ENCODE data around the gene RGS2. TPM values are rescaled to one million over a fixed set of nuclear protein-coding genes. Genes with fewer than 3 reads are reported as not detected.

RGS2 gene
- total RNA-seq, 1 donor from 2014 or later = 110 TPM

DNA sequence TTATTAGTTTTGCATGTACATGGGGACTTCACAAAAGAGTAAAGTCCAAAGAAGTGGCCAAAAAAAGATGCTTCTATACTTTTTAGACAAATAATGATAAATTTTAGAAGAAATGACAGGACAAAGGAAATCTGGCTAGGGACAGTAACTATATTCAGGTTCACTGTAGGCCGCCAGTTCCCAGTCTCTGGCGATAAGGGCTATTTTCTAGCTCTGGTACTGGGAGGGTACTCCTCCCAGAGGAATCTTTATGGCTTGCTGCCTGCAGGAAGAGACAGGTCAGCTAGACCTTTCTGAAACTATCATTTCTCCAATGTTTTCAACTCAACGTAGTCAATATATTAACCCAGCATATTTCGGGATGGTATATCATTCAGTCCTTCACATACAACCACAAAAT is 37.5 kb upstream of the RGS2 start:
- Histone ChIP-seq H3K27ac (ENCODE audit: low read depth, low read length) (no peak overlapping the region), H3K9me3 (ENCODE audit: control insufficient read depth in 3 of 3, low read length in 3 of 3) (no peaks in the 10 kb centered on the region), H3K27me3 (ENCODE audit: control insufficient read depth in 3 of 3, insufficient read depth in 3 of 3, low read length in 3 of 3) (no peaks in the 10 kb centered on the region), H3K4me1 (ENCODE audit: control insufficient read depth in 3 of 3, insufficient read depth in 3 of 3, low read length in 3 of 3) (no peaks in the 10 kb centered on the region), H3K36me3 (ENCODE audit: control insufficient read depth in 3 of 3, insufficient read depth in 3 of 3, low read length in 3 of 3) (no peaks in the 10 kb centered on the region), H3K9ac (ENCODE audit: low read depth in 1 of 3, low read length in 3 of 3) (no peak overlapping the region), H3K4me3 (ENCODE audit: low read length in 3 of 3) (no peak overlapping the region)

DNA sequence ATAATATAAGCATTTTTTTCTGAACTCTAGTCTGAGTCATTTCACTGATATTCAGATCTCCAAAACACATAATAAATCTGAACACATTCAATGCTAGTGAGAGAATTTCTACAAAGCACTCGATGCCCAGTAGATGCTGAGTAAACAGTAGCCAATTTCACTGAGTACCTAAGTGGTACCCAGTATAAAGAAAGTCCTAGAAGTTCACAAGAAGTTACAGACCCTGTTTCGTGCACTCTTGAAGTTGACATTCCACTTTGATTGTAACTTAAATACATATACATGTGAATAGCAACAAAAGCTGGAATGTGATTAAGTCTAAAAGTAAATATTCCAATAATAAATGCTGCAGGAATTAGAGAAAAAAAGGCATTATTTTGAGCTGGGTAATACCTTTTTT is 33.2 kb upstream of the RGS2 start:
- Histone ChIP-seq H3K27ac (ENCODE audit: low read depth, low read length) (no peak overlapping the region), H3K27me3 (ENCODE audit: control insufficient read depth in 3 of 3, insufficient read depth in 3 of 3, low read length in 3 of 3) (no peaks in the 10 kb centered on the region), H3K4me3 (ENCODE audit: low read length in 3 of 3) (no peak overlapping the region), H3K4me1 (ENCODE audit: control insufficient read depth in 3 of 3, insufficient read depth in 3 of 3, low read length in 3 of 3) (no peaks in the 10 kb centered on the region), H3K9ac (ENCODE audit: low read depth in 1 of 3, low read length in 3 of 3) (no peak overlapping the region), H3K36me3 (ENCODE audit: control insufficient read depth in 3 of 3, insufficient read depth in 3 of 3, low read length in 3 of 3) (no peaks in the 10 kb centered on the region), H3K9me3 (ENCODE audit: control insufficient read depth in 3 of 3, low read length in 3 of 3) (no peaks in the 10 kb centered on the region)

GRCh38 chr1:192776206-192776605 is 32.6 kb upstream of the RGS2 start:
- H3K27me3 ChIP-seq (ENCODE audit: control insufficient read depth in 3 of 3, insufficient read depth in 3 of 3, low read length in 3 of 3) = no peaks in the 10 kb centered on the region
- no peaks in the 10 kb centered on the region for H3K4me1 ChIP-seq (ENCODE audit: control insufficient read depth in 3 of 3, insufficient read depth in 3 of 3, low read length in 3 of 3)
- no peak overlapping the region for H3K4me3 ChIP-seq (ENCODE audit: low read length in 3 of 3)
- no peaks in the 10 kb centered on the region for H3K36me3 ChIP-seq (ENCODE audit: control insufficient read depth in 3 of 3, insufficient read depth in 3 of 3, low read length in 3 of 3)
- H3K27ac ChIP-seq (ENCODE audit: low read depth, low read length) = no peak overlapping the region
- no peaks in the 10 kb centered on the region for H3K9me3 ChIP-seq (ENCODE audit: control insufficient read depth in 3 of 3, low read length in 3 of 3)
- H3K9ac ChIP-seq (ENCODE audit: low read depth in 1 of 3, low read length in 3 of 3) = no peak overlapping the region

DNA sequence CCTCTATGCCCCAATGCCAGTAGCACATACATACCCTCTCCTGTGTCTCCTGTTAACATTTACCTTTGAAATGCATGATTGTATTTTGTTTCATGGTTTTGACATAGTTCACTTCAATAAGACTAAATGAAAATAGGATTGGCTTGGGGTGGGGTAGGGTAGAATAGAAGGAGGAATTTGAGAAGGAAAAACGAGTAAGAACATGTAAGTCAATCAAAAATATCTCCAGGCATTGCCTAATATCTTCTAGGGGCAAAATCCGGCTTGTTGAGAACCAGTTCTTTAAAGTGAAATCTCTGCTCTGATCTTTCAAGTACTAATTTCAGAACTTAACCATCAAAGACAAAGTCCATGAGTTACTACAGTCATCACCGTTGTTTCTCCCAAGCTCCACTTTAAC is 31.8 kb upstream of the RGS2 start:
- Histone ChIP-seq H3K27ac (ENCODE audit: low read depth, low read length) (no peak overlapping the region), H3K9ac (ENCODE audit: low read depth in 1 of 3, low read length in 3 of 3) (no peak overlapping the region), H3K4me1 (ENCODE audit: control insufficient read depth in 3 of 3, insufficient read depth in 3 of 3, low read length in 3 of 3) (no peaks in the 10 kb centered on the region), H3K36me3 (ENCODE audit: control insufficient read depth in 3 of 3, insufficient read depth in 3 of 3, low read length in 3 of 3) (no peaks in the 10 kb centered on the region), H3K9me3 (ENCODE audit: control insufficient read depth in 3 of 3, low read length in 3 of 3) (no peaks in the 10 kb centered on the region), H3K4me3 (ENCODE audit: low read length in 3 of 3) (no peak overlapping the region), H3K27me3 (ENCODE audit: control insufficient read depth in 3 of 3, insufficient read depth in 3 of 3, low read length in 3 of 3) (no peaks in the 10 kb centered on the region)

GRCh38 chr1:192783791-192784190 is 25.0 kb upstream of the RGS2 start:
- Histone ChIP-seq H3K27ac (ENCODE audit: low read depth, low read length) (no peak overlapping the region), H3K4me3 (ENCODE audit: low read length in 3 of 3) (no peak overlapping the region), H3K4me1 (ENCODE audit: control insufficient read depth in 3 of 3, insufficient read depth in 3 of 3, low read length in 3 of 3) (no peaks in the 10 kb centered on the region), H3K9ac (ENCODE audit: low read depth in 1 of 3, low read length in 3 of 3) (no peak overlapping the region), H3K27me3 (ENCODE audit: control insufficient read depth in 3 of 3, insufficient read depth in 3 of 3, low read length in 3 of 3) (no peaks in the 10 kb centered on the region), H3K9me3 (ENCODE audit: control insufficient read depth in 3 of 3, low read length in 3 of 3) (no peaks in the 10 kb centered on the region), H3K36me3 (ENCODE audit: control insufficient read depth in 3 of 3, insufficient read depth in 3 of 3, low read length in 3 of 3) (no peaks in the 10 kb centered on the region)

DNA sequence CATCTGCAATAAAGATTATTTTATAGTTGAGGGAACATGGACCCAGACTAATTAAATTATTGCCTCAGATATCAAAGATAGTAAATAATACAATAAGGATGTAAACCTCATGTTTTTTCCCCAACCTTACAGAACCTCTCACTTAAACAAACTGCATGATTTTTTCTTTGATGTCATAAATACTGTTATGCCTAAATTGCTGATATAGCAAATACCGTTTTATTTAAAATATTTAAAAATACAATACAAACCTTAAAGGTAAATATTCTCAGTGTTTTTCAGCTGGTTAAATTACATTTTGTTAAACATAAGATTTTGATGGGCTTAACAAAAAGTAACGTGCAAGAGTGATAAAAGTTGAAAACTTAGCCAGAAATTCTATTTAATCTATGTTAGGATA is 24.4 kb upstream of the RGS2 start:
- H3K27me3 ChIP-seq (ENCODE audit: control insufficient read depth in 3 of 3, insufficient read depth in 3 of 3, low read length in 3 of 3) = no peaks in the 10 kb centered on the region
- no peak overlapping the region for H3K4me3 ChIP-seq (ENCODE audit: low read length in 3 of 3)
- no peaks in the 10 kb centered on the region for H3K36me3 ChIP-seq (ENCODE audit: control insufficient read depth in 3 of 3, insufficient read depth in 3 of 3, low read length in 3 of 3)
- no peaks in the 10 kb centered on the region for H3K4me1 ChIP-seq (ENCODE audit: control insufficient read depth in 3 of 3, insufficient read depth in 3 of 3, low read length in 3 of 3)
- H3K27ac ChIP-seq (ENCODE audit: low read depth, low read length) = no peak overlapping the region
- H3K9me3 ChIP-seq (ENCODE audit: control insufficient read depth in 3 of 3, low read length in 3 of 3) = no peaks in the 10 kb centered on the region
- H3K9ac ChIP-seq (ENCODE audit: low read depth in 1 of 3, low read length in 3 of 3) = no peak overlapping the region

- H3K4me3 ChIP-seq (ENCODE audit: low read length in 3 of 3) = no peak overlapping the region
- H3K27me3 ChIP-seq (ENCODE audit: control insufficient read depth in 3 of 3, insufficient read depth in 3 of 3, low read length in 3 of 3) = no peaks in the 10 kb centered on the region
- H3K36me3 ChIP-seq (ENCODE audit: control insufficient read depth in 3 of 3, insufficient read depth in 3 of 3, low read length in 3 of 3) = no peaks in the 10 kb centered on the region
- no peak overlapping the region for H3K9ac ChIP-seq (ENCODE audit: low read depth in 1 of 3, low read length in 3 of 3)
- H3K9me3 ChIP-seq (ENCODE audit: control insufficient read depth in 3 of 3, low read length in 3 of 3) = no peaks in the 10 kb centered on the region
- no peaks in the 10 kb centered on the region for H3K4me1 ChIP-seq (ENCODE audit: control insufficient read depth in 3 of 3, insufficient read depth in 3 of 3, low read length in 3 of 3)
- H3K27ac ChIP-seq (ENCODE audit: low read depth, low read length) = no peak overlapping the region
These were observed 22.3 kb upstream of the RGS2 start for GRCh38 chr1:192786576-192786975.

- H3K27me3 ChIP-seq (ENCODE audit: control insufficient read depth in 3 of 3, insufficient read depth in 3 of 3, low read length in 3 of 3) = no peaks in the 10 kb centered on the region
- no peak overlapping the region for H3K4me3 ChIP-seq (ENCODE audit: low read length in 3 of 3)
- H3K4me1 ChIP-seq (ENCODE audit: control insufficient read depth in 3 of 3, insufficient read depth in 3 of 3, low read length in 3 of 3) = no peaks in the 10 kb centered on the region
- H3K9ac ChIP-seq (ENCODE audit: low read depth in 1 of 3, low read length in 3 of 3) = no peak overlapping the region
- H3K27ac ChIP-seq (ENCODE audit: low read depth, low read length) = no peak overlapping the region
- H3K36me3 ChIP-seq (ENCODE audit: control insufficient read depth in 3 of 3, insufficient read depth in 3 of 3, low read length in 3 of 3) = no peaks in the 10 kb centered on the region
- H3K9me3 ChIP-seq (ENCODE audit: control insufficient read depth in 3 of 3, low read length in 3 of 3) = no peaks in the 10 kb centered on the region
These were observed 20.8 kb upstream of the RGS2 start for GRCh38 chr1:192787914-192788585.

DNA sequence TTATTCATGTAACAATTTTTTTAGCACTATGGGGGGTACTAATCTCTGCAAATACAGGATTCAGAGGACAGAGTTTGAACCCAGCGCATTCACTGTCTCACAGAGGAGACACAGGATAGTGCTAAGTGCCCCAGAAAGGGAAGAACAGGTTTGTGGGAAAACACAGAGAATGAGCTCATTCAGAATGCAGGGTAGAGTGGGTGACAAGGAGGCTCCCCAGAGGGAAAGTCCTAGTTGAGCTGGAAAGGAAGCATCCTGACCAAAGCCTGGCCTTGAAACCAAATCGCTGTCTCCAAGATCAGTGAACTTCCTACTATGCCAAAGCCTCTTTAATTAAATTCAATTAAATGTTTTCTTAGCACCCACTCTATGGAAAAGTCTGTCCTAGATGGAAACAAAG is 19.0 kb upstream of the RGS2 start:
- no peak overlapping the region for H3K4me3 ChIP-seq (ENCODE audit: low read length in 3 of 3)
- no peak overlapping the region for H3K9ac ChIP-seq (ENCODE audit: low read depth in 1 of 3, low read length in 3 of 3)
- no peaks in the 10 kb centered on the region for H3K9me3 ChIP-seq (ENCODE audit: control insufficient read depth in 3 of 3, low read length in 3 of 3)
- no peaks in the 10 kb centered on the region for H3K27me3 ChIP-seq (ENCODE audit: control insufficient read depth in 3 of 3, insufficient read depth in 3 of 3, low read length in 3 of 3)
- H3K27ac ChIP-seq (ENCODE audit: low read depth, low read length) = no peak overlapping the region
- H3K4me1 ChIP-seq (ENCODE audit: control insufficient read depth in 3 of 3, insufficient read depth in 3 of 3, low read length in 3 of 3) = no peaks in the 10 kb centered on the region
- no peaks in the 10 kb centered on the region for H3K36me3 ChIP-seq (ENCODE audit: control insufficient read depth in 3 of 3, insufficient read depth in 3 of 3, low read length in 3 of 3)

GRCh38 chr1:192792628-192793027 is 16.2 kb upstream of the RGS2 start:
- Histone ChIP-seq H3K27ac (ENCODE audit: low read depth, low read length) (no peak overlapping the region), H3K4me1 (ENCODE audit: control insufficient read depth in 3 of 3, insufficient read depth in 3 of 3, low read length in 3 of 3) (no peaks in the 10 kb centered on the region), H3K9ac (ENCODE audit: low read depth in 1 of 3, low read length in 3 of 3) (no peak overlapping the region), H3K36me3 (ENCODE audit: control insufficient read depth in 3 of 3, insufficient read depth in 3 of 3, low read length in 3 of 3) (no peaks in the 10 kb centered on the region), H3K9me3 (ENCODE audit: control insufficient read depth in 3 of 3, low read length in 3 of 3) (no peaks in the 10 kb centered on the region), H3K27me3 (ENCODE audit: control insufficient read depth in 3 of 3, insufficient read depth in 3 of 3, low read length in 3 of 3) (no peaks in the 10 kb centered on the region), H3K4me3 (ENCODE audit: low read length in 3 of 3) (no peak overlapping the region)

Measured in skeletal muscle tissue (tissue), 4 donors.